Activated CD4-positive, alpha-beta T cell treated with anti-CD3 and anti-CD28 coated beads, Interleukin-2, amount 10 ng/mL, durations not matched to agents 24 days and 14 days (primary cell): Measurements from ENCODE around the gene PTGR1. TPM values are rescaled to one million over a fixed set of nuclear protein-coding genes. Genes with fewer than 3 reads are reported as not detected.
"Not testable (repeated sequence)": the region's sequence is repeated elsewhere in the genome, so short reads cannot be mapped to it uniquely, and the experiment has no call there.

Experiments used
- DNase-seq: peaks from one replicate; pipeline ENCODE4 v3.0.0; 2022
- H3K27ac Mint-ChIP-seq: one replicate; pipeline ENCODE4 v1.8.0; 2022; ENCODE audit warnings: mild to moderate bottlenecking, mixed read lengths
- H3K27me3 Mint-ChIP-seq: one replicate; pipeline ENCODE4 v1.8.0; 2022; ENCODE audit warnings: mixed read lengths
- H3K36me3 Mint-ChIP-seq: one replicate; pipeline ENCODE4 v1.8.0; 2022; ENCODE audit warnings: low read depth, mild to moderate bottlenecking, mixed read lengths
- H3K4me1 Mint-ChIP-seq: one replicate; pipeline ENCODE4 v1.8.0; 2021; ENCODE audit warnings: mixed read lengths
- H3K4me3 Mint-ChIP-seq: one replicate; pipeline ENCODE4 v1.8.0; 2022; ENCODE audit warnings: mild to moderate bottlenecking, moderate library complexity, mixed read lengths
- H3K9me3 Mint-ChIP-seq: one replicate; pipeline ENCODE4 v1.8.0; 2021; ENCODE audit warnings: mixed read lengths
- intact Hi-C: fragments of 100-400 bp; cut with micrococcal nuclease; formaldehyde crosslinking; loops from one replicate; pipeline ENCODE4 v1.15.1; 2023
- total RNA-seq: library from RNA; stranded (reverse); gene quantifications from 2 replicates; pipeline ENCODE4 v1.2.3, GENCODE V29; 2022

The PTGR1 gene
- total RNA-seq, 1 donor from 2014 or later = 1.7 TPM

- Mint-ChIP-seq H3K36me3 (peaks cover 22% of the 10 kb centered on the region), H3K4me3 (peak overlapping the region; percentile 98), H3K27ac (peak overlapping the region; percentile 92), H3K4me1 (peaks cover 38% of the 10 kb centered on the region), H3K9me3 (no peaks in the 10 kb centered on the region), H3K27me3 (peaks cover 3% of the 10 kb centered on the region)
- intact Hi-C loops = loop anchor here (2.0 to 10.0 kb wide), 3 partner anchors 32 to 1780 kb away; partner anchors contain the start of genes C9orf43, POLE3, PTGR1 and UGCG
- no peak for DNase-seq
Observed at GRCh38 chr9:111630182-111630963, 30.9 kb upstream of the PTGR1 start.

- H3K4me1 Mint-ChIP-seq = peaks cover 20% of the 10 kb centered on the region
- no peaks in the 10 kb centered on the region for H3K9me3 Mint-ChIP-seq
- no peak for DNase-seq
- intact Hi-C loops = no loop called here
- peaks cover 12% of the 10 kb centered on the region for H3K36me3 Mint-ChIP-seq
- peaks cover 8% of the 10 kb centered on the region for H3K27me3 Mint-ChIP-seq
- no peak overlapping the region for H3K27ac Mint-ChIP-seq
- H3K4me3 Mint-ChIP-seq = no peak overlapping the region
Observed at GRCh38 chr9:111628411-111628810, 29.0 kb upstream of the PTGR1 start.

- no peaks in the 10 kb centered on the region for H3K9me3 Mint-ChIP-seq
- H3K27me3 Mint-ChIP-seq = peaks cover 9% of the 10 kb centered on the region
- no peak overlapping the region for H3K4me3 Mint-ChIP-seq
- DNase-seq = no peak
- intact Hi-C loops = no loop called here
- peaks cover 10% of the 10 kb centered on the region for H3K4me1 Mint-ChIP-seq
- no peak overlapping the region for H3K27ac Mint-ChIP-seq
- H3K36me3 Mint-ChIP-seq = peaks cover 3% of the 10 kb centered on the region
Observed at GRCh38 chr9:111627260-111627963, 28.0 kb upstream of the PTGR1 start.

GRCh38 chr9:111622626-111623025, 23.2 kb upstream of the PTGR1 start:
- H3K4me1 Mint-ChIP-seq = no peaks in the 10 kb centered on the region
- no peak for DNase-seq
- H3K27me3 Mint-ChIP-seq = peaks cover 12% of the 10 kb centered on the region
- H3K36me3 Mint-ChIP-seq = no peaks in the 10 kb centered on the region
- H3K9me3 Mint-ChIP-seq = no peaks in the 10 kb centered on the region
- H3K27ac Mint-ChIP-seq = no peak overlapping the region
- intact Hi-C loops = no loop called here
- H3K4me3 Mint-ChIP-seq = no peak overlapping the region

- Mint-ChIP-seq H3K27ac (no peak overlapping the region), H3K4me3 (no peak overlapping the region), H3K36me3 (no peaks in the 10 kb centered on the region), H3K4me1 (no peaks in the 10 kb centered on the region), H3K9me3 (no peaks in the 10 kb centered on the region), H3K27me3 (peaks cover 12% of the 10 kb centered on the region)
- intact Hi-C loops = no loop called here
- DNase-seq = peak; percentile 71
Observed at GRCh38 chr9:111621895-111622480, 22.5 kb upstream of the PTGR1 start.

GRCh38 chr9:111617349-111617748, 17.9 kb upstream of the PTGR1 start:
- H3K4me3 Mint-ChIP-seq, intact Hi-C loops, H3K9me3 Mint-ChIP-seq, H3K4me1 Mint-ChIP-seq, H3K27ac Mint-ChIP-seq, H3K36me3 Mint-ChIP-seq, DNase-seq: not testable (repeated sequence)
- H3K27me3 Mint-ChIP-seq = peaks cover 16% of the 10 kb centered on the region

GRCh38 chr9:111615928-111616327, 16.5 kb upstream of the PTGR1 start:
- Mint-ChIP-seq H3K9me3 (no peaks in the 10 kb centered on the region), H3K27ac (no peak overlapping the region), H3K4me1 (no peaks in the 10 kb centered on the region), H3K4me3 (no peak overlapping the region), H3K27me3 (peaks cover 17% of the 10 kb centered on the region), H3K36me3 (no peaks in the 10 kb centered on the region)
- intact Hi-C loops = no loop called here
- no peak for DNase-seq

GRCh38 chr9:111613436-111614040, 14.1 kb upstream of the PTGR1 start:
- Mint-ChIP-seq H3K27me3 (peaks cover 28% of the 10 kb centered on the region), H3K27ac (no peak overlapping the region), H3K4me3 (no peak overlapping the region), H3K36me3 (no peaks in the 10 kb centered on the region), H3K9me3 (no peaks in the 10 kb centered on the region), H3K4me1 (no peaks in the 10 kb centered on the region)
- intact Hi-C loops = no loop called here
- no peak for DNase-seq

GRCh38 chr9:111610845-111611244, 11.4 kb upstream of the PTGR1 start:
- intact Hi-C loops = no loop called here
- no peaks in the 10 kb centered on the region for H3K36me3 Mint-ChIP-seq
- no peak overlapping the region for H3K4me3 Mint-ChIP-seq
- H3K9me3 Mint-ChIP-seq = no peaks in the 10 kb centered on the region
- H3K4me1 Mint-ChIP-seq = no peaks in the 10 kb centered on the region
- DNase-seq = no peak
- H3K27me3 Mint-ChIP-seq = peaks cover 23% of the 10 kb centered on the region
- no peak overlapping the region for H3K27ac Mint-ChIP-seq

GRCh38 chr9:111610149-111610548, 10.7 kb upstream of the PTGR1 start:
- Mint-ChIP-seq H3K27me3 (peaks cover 28% of the 10 kb centered on the region), H3K4me3 (no peak overlapping the region), H3K36me3 (no peaks in the 10 kb centered on the region), H3K27ac (no peak overlapping the region), H3K9me3 (no peaks in the 10 kb centered on the region), H3K4me1 (no peaks in the 10 kb centered on the region)
- intact Hi-C loops = no loop called here
- no peak for DNase-seq

GRCh38 chr9:111605041-111605559, 5.7 kb upstream of the PTGR1 start:
- intact Hi-C loops = no loop called here
- DNase-seq = no peak
- Mint-ChIP-seq H3K4me1 (no peaks in the 10 kb centered on the region), H3K4me3 (no peak overlapping the region), H3K27ac (no peak overlapping the region), H3K9me3 (no peaks in the 10 kb centered on the region), H3K27me3 (peaks cover 27% of the 10 kb centered on the region), H3K36me3 (no peaks in the 10 kb centered on the region)

- Mint-ChIP-seq H3K27me3 (peaks cover 30% of the 10 kb centered on the region), H3K4me3 (no peak overlapping the region), H3K36me3 (no peaks in the 10 kb centered on the region), H3K27ac (no peak overlapping the region), H3K4me1 (peaks cover 4% of the 10 kb centered on the region), H3K9me3 (no peaks in the 10 kb centered on the region)
- intact Hi-C loops = no loop called here
- no peak for DNase-seq
Observed at GRCh38 chr9:111604054-111604615, 4.7 kb upstream of the PTGR1 start.

GRCh38 chr9:111603041-111603440, 3.6 kb upstream of the PTGR1 start:
- intact Hi-C loops = no loop called here
- DNase-seq = no peak
- Mint-ChIP-seq H3K9me3 (no peaks in the 10 kb centered on the region), H3K4me1 (peaks cover 10% of the 10 kb centered on the region), H3K36me3 (no peaks in the 10 kb centered on the region), H3K27ac (no peak overlapping the region), H3K27me3 (peaks cover 34% of the 10 kb centered on the region), H3K4me3 (no peak overlapping the region)
